Ramos (cell line): Measurements from ENCODE around the gene PTF1A.

Experiments
- in situ Hi-C: fragments of 300-500 bp; cut with MboI; formaldehyde crosslinking; loops from one replicate; pipeline ENCODE4 v1.14.3; 2022; ENCODE audit warnings: low sequenced_read_pairs; ENCODE audit not compliant: unreplicated experiment

PTF1A gene

DNA sequence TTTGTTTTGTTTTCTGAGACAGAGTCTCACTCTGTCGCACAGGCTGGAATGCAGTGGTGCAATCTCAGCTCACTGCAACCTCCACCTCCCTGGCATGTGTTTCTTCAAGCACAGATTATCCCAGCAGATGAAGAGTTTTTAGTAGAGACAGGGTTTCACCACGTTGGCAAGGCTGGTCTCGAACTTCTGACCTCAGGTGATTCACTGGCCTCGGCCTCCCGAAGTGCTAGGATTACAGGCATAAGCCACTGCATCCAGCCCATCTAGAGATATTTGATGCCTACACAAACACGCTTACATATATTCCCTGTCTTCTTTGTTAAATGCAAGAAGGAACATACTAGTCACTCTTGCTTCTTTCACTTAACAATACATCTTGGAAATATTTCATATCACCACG lies 5.9 kb upstream of the PTF1A start:
- in situ Hi-C loops: no loop called here

DNA sequence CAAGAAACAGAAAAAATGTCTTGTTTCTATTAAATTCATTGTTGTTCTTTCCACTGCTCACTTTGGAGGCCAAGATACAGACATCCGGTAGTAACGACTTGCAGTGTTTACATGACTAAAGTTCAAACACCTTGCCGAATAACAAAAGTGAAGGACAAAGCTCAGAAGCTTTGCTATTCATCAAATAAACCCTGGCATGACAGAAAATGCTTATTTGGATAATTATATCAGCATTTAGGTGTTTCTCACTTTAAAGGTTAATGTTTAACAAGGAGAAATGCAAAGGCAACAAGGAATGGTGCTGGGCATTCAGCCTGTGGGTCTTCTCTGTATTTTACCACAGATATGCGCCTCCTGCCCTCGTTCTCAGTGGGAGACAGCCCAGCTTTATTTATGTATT lies 5.4 kb upstream of the PTF1A start:
- in situ Hi-C loops: no loop called here

DNA sequence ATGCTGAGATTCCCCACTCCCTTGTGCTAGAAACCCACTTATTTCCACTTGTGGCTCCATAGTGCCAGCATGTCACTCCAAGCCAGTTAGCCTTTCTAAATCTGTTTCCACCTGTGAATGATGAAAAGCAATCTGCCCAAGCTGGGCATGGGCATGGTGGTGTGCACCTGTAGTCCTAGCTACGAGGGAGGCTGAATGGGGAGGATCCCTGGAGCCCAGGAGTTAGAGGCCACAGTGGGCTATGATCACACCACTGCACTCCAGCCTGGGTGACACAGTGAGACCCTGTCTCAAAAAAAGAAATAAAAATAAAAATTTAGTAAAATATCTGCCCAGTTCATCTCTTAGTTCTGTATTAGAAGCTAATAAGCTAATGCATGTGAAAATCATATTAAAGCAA lies 5.0 kb upstream of the PTF1A start:
- in situ Hi-C loops: no loop called here

DNA sequence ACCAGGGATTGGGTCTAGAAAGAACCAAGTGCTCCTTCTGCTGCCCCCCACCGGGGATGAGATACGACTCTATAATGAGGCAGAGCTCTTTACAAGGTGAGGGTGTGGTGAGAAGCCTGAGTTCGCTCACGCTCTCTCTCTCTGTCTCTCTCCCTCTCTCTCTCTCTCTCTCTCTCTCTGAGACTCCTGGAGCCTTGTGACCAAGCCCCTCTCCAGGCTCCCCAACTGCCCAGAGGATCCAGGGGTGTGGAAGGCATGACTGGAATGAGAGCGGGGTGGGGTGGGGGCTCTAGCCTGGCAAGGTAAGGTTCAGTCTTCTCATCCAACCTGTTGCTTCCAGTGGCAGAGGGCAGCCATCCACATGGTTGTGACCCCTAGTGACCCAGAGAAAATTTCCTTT lies 3.1 kb upstream of the PTF1A start:
- in situ Hi-C loops: no loop called here

DNA sequence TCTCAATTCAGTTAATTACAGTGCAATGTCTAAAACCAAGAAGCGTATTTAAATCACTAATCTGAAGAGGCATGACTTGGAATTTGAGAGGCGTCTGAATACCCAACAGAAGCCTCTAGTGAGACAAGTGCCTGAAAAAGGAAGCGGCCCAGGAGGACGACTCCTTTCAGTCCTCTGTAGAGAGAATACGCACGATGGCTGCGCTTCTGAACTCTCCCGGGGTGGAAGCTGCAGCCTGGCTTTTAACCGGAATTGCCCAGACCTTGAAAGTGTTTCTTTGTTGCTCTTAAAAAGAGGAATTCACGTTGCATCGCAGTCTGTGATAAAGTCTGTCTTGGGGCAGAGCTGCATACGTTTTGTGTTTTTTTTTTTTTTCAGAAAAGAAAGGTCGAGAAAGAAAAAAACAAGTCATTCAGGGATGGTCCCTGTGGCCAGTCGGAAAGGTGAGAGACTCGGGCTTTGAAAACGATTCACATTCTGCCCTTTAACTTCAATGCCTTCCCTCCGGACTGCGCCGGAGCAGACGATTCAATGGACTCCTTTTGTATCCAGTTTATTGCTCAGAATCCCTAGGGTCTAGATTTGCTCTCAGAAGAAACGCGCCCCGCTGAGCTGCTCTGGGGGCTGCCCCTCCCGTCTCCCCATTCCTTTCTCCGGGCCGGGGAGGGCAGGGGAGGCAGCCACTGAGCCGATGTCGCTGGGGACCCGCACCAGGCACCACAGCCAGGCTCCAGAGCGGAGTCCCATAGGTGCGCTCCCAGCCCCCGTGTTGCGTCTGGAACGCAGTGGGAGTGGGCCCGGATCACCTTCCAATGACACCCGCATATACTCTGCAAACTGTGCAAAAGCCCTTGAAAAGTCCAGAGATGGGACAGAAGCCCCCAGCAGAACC lies 994 bp upstream of the PTF1A start:
- in situ Hi-C loops: no loop called here

DNA sequence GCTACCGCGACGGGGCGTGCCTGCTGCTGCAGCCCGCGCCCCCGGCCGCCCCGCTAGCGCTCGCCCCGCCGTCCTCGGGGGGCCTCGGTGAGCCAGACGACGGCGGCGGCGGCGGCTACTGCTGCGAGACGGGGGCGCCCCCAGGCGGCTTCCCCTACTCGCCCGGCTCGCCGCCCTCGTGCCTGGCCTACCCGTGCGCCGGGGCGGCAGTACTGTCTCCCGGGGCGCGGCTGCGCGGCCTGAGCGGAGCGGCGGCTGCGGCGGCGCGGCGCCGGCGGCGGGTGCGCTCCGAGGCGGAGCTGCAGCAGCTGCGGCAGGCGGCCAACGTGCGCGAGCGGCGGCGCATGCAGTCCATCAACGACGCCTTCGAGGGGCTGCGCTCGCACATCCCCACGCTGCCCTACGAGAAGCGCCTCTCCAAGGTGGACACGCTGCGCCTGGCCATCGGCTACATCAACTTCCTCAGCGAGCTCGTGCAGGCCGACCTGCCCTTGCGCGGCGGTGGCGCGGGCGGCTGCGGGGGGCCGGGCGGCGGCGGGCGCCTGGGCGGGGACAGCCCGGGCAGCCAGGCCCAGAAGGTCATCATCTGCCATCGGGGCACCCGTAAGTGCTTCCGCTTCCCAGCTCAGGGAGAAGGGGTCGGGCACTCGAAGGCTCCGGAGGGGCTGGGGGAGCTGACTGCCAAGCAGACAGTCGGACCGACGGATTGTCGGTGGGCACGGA lies 761 bp downstream of the PTF1A start:
- in situ Hi-C loops: no loop called here

DNA sequence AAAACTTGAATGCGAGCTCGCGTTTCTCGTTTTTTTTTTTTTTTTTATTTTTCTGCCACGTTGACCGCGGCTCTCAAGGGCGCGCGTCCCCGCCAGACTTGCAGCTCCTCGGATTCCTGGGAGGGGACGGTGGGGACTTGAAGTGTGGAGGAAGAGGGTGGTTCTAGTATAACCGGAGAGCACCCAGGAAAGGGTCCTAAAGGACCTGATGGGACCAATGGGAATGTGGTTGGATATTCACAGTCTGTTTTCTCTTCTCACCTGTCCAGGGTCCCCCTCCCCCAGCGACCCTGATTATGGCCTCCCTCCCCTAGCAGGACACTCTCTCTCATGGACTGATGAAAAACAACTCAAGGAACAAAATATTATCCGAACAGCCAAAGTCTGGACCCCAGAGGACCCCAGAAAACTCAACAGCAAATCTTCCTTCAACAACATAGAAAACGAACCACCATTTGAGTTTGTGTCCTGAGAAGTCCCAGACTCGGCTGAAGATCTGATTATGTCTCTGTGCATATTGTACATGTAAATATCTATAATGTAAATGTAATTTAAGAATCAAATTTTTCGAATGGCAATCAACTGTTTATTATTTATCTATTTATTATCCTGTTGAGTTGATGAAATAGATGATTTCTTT lies 1.4 kb downstream of the PTF1A start:
- in situ Hi-C loops: no loop called here

DNA sequence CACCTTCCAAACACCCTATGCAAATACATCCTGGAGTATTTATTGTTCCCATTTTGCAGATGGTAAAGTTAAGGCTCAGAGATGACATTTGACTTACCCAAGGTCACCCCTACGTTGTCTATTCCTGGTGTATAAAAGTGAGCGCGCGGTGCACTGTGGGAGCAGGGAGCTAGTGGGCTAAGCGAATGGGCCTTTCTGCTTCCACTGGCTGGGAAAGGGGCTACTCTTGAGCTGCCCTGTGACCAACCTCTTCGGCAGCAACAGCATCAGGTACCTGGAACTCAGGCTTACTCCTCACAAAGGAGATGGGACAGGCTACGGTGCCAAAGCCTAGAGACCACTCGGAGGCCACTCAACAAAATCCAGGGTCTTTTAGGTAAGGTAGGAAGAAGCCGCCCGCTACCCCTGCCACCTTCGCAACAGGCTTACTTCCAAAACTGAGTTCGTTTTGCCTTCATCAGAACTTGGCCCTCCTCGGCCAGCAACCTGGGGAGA lies 2.4 kb downstream of the PTF1A start:
- in situ Hi-C loops: no loop called here

DNA sequence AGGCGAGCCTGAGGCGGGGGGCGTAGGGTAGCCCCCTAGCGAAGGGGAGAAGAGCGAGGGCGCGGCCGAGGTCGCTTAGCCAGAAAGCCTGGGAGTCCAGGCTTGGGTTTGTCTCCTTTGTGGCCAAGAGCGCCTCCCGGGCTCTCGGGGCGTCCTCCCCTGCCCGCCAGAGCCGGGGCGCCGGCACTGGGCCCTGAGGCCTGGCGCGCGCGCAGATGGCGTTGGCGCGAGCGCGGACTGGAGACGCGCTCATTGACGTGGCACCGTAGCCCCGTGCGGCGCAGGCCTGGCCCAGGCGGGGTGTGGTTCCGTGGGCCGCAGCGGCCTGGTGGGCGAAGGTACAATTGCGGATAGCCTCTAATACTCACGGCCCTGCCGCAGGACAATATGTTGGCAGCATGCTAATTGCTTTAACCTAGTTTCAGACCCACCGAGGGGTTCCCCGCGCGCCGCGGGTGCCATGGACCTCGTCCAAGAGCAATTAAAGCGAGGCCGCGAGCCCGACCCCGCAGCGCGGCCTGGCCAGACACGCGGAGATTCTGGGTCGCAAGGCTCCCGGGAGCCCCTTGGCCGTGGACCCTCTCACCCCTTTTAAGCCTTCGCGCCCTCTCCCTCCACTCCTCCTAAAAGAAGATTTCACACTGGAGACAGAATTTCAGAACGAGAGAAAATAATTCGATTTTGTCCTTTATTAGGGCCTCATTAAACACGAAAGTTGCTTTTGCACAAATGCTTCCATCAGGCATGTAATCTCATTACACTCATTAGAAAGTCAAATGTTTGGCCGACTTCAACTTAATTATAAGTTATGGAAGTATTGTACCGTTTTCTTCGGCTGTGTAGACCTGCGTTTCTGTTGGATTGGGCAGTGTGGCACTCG lies 3.1 kb downstream of the PTF1A start:
- in situ Hi-C loops: no loop called here

DNA sequence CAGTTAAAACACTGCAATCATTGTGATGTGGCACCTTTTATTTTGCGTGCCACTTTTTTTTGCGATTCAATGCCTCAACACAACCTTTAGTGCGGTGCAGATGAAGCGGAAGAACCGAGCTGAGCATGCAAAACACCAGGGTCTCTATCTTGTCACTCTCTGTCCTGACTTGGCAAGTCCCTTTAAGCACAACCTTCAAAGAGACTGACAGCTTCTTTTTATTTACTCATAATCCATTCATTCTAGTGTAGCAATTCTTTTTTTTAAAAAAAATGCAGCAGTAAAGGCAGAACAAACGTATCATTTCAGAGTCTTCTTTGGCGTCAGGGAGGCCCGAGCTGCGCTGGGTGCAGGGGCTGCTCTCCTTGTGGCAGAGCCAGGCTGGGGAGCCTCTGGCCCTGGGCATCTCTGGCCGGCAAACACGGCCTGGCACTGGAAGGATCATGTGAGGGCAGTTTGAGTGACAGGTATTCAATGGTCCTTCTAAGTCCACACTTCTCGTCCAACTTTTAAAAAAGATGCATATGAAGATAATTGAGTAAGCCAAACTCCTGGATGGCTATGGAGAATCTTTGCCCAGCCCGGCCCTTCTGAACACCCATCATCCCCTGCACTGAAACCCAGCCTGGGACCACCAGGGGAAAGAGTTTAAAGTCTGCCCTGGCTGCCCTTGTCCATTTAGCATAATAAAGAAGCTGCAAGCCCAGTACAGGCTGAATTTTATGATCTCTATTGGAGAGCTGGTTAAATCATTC lies 3.9 kb downstream of the PTF1A start:
- in situ Hi-C loops: no loop called here

DNA sequence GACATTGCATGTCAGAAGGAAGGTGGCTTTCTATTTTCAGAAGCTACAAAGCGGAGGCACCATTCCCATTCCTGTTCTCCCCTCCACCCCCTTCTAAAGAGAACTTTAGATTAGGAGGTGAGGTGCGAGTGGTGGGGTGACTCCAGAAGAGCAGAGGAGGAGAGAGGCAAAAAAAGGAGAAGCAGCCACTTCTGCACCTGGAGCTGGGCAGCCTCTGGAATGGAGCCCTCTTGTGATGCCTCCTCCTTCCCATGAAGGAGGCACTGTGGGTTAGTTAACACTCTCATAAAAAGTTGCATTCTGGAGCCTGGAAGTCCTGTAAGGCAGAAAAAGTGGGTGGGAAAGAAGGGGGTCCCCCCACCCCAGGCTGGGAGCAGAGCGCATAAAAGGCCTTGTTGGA lies 4.8 kb downstream of the PTF1A start:
- in situ Hi-C loops: no loop called here

DNA sequence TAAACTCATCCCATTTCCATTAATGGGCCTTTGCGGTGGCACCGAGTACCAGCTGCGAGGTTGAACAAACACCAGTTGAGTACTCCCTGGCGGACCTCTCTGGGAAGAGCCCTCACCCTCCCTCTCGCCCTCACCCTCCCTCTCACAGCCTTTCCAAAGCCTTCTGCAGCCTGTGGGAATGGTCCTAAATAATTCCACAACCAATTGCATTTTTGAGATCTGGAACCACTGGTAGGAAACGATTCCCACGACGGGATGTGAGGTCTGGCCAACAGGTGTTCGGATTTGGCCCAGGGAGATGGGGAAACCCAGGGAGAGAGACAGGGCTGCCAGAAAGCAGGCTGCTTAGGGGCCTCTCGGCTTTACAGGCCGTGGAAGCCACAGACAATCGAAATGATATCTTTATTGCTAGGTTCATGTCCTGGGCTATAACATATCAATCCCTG lies 5.3 kb downstream of the PTF1A start:
- in situ Hi-C loops: no loop called here

DNA sequence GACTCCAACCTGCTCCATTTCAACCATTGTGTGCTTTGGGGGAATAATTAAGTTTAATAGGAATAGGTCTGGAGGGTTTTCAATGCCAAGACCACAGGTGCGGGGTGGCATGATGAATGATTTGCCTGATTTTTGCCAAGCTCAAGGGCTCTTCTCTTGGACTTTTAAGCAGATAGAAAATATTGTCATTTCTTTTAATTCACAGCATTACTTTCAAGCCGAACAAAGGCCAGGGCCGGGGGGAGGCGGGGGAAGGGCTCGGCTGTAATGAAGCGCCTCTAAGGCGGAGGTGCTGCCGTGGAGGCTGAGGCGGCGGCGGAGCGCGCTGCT lies 6.5 kb downstream of the PTF1A start:
- in situ Hi-C loops: no loop called here

DNA sequence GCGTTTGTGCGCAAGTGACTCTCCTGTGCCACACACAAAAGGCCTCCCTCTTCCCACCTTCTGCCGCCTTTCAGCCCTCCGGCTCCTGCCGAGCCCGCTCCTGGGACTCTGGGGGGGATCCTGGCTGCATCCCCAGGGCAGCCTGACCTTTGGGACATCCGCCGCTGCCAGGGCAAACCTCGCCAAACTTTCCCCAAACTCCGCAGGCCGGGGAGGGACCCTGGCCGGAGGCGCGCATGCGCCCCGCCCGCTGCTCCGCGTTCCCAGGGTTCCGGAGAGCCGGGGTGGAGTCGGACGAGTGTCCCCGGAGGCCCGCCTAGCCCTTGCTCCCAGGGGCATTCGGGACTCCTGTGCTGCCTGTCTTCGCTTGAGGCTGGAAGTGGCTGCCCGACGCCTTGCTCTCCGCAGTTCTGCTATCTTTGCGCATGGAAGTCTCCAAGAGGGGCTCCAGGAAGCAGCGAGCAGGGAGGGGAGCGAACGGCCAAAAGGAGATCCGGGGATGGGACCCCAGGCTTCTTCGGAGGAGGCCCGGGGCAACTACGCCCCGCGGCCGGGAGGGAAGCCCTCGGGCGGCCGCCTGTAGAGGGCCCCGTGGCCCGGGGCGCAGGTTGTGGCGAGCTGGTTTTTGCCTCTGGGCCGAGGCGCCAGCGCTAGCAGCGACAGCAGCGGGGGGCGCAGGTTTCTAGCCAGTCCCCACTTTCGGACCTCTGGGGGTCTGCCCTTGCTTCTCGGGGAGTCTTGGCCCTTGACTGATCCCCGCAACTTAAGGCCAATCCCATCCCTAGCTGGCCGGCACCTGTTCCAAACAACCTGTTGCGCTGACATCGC lies 7.0 kb downstream of the PTF1A start:
- in situ Hi-C loops: no loop called here

DNA sequence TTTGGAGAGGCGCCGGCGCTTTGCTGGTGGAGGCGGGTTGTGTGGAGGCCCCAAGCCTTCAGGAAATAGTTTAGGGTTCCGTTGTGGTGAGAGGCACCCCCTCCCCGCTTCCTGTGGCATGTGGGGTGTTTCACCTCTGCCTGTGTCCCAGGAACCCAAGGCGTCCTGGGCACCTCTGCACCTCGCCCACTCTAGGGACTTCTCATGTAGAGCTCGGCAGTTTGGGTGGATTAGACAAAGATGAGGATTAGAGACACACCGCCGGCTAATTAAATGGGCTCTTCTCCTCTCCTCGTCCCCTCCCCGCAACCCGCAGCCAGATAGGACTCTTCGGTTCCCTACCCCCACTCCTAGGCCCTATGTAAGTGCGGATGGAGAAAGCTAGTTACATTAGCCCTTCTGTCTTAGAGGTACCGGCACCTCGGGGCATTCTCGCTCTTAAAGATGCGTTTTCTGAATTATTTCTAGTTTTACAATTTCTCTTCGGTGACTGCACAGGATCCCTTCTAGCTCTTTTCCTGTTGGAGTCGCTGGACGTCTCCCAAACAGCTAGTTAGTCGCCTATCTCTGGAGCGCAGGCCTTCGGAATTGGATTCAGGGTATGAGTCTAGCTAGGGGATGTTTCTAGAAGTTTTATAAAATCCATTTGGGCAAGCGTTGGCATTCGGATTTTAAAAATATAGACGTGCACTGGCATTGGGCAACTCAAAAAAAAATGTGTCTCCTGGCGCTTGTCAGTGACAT lies 7.8 kb downstream of the PTF1A start:
- in situ Hi-C loops: no loop called here

DNA sequence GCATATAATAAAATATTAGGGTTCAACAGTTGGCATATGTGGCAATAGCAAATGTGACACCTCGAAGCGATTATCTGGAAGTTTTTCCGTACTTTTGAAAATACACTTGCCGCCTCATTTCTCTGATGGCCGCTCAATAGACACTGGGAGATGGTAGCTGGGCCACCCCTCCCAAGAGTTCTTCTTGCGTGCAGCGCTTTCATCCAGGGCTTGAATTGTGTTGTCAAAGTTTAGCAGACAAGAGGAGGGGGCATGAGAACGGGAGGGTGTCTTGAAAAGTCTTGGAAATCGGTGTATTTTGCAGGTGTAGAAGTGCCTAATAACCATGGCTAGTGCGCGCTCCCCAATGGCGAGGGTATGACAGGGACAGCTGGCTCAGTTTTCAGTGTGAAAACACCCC lies 8.5 kb downstream of the PTF1A start:
- in situ Hi-C loops: no loop called here

DNA sequence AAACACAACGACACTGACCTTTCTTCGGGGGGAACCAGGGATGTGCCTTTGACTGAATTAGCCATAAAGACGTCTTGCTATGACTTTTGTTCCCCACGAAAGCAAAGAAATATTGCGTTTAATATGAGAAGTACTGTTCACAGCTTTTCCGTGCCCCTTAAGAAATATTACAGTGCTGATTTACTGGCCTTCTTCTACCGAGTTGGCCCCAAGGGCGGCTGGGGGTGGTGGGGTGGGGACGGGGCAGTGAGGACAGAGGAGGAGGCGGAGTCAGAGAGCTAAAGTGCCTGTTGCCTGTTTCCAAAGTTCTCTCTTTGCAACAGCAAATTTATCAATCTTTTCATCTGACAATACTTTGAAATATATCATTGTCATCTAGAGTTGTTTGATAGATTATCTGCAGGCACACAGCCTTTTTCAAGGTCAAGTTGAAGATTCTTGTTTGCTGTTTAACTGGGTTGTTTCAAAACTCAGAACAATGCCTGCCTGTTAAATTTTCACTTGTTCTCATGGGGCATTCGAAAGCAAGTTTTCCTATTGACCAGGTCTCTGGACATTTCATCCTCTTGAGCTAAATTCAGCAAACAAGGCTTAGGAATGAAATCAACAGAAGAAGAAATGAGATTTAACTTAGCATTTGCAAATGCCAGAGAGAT lies 9.0 kb downstream of the PTF1A start:
- in situ Hi-C loops: no loop called here
